SH-SY5Y (cell line): ENCODE results near the gene TTC21B.

ENCODE experiments used
- GATA2 ChIP-seq: IDR thresholded peaks from 2 replicates; pipeline ENCODE4 v1.6.1; 2011; ENCODE audit warnings: mild to moderate bottlenecking, low read depth, low read length
- GATA3 ChIP-seq: IDR thresholded peaks from 2 replicates; pipeline ENCODE4 v1.6.1; 2011; ENCODE audit warnings: low read depth, mild to moderate bottlenecking, low read length, moderate library complexity

- TF ChIP-seq GATA2 (no peak), GATA3 (no peak)
These were observed 28.6 kb downstream of the TTC21B start for GRCh38 chr2:165924946-165925345.
